Measurements from ENCODE around the gene LIMS2.

The LIMS2 gene

GRCh38 chr2:127670957-127671290, 4.4 kb downstream of the LIMS2 start:
- Mint-ChIP-seq H3K9me3 (no peaks in the 10 kb centered on the region), H3K4me3 (no peak overlapping the region), H3K4me1 (peaks cover 6% of the 10 kb centered on the region), H3K27me3 (peaks cover 79% of the 10 kb centered on the region), H3K27ac (no peak overlapping the region)
- DNase-seq (no peak), ATAC-seq (no peak)

GRCh38 chr2:127670055-127670956, 5.0 kb downstream of the LIMS2 start:
- ATAC-seq (no peak), DNase-seq (peak in 1 of 2 donors; percentile 5)
- Mint-ChIP-seq H3K4me3 (no peak overlapping the region), H3K9me3 (no peaks in the 10 kb centered on the region), H3K27me3 (peaks cover 80% of the 10 kb centered on the region), H3K4me1 (peaks cover 6% of the 10 kb centered on the region), H3K27ac (no peak overlapping the region)

- DNase-seq: no peak
- Mint-ChIP-seq H3K27ac (no peak overlapping the region), H3K4me1 (peaks cover under 1% of the 10 kb centered on the region), H3K4me3 (no peak overlapping the region), H3K27me3 (peaks cover 85% of the 10 kb centered on the region), H3K9me3 (no peaks in the 10 kb centered on the region)
- ATAC-seq: no peak
Observed at GRCh38 chr2:127669056-127669455, 6.3 kb downstream of the LIMS2 start.

GRCh38 chr2:127665267-127665893, 9.9 kb downstream of the LIMS2 start:
- H3K4me1 Mint-ChIP-seq: peaks cover 7% of the 10 kb centered on the region
- H3K27ac Mint-ChIP-seq: no peak overlapping the region
- no peak for ATAC-seq
- no peak for DNase-seq
- H3K4me3 Mint-ChIP-seq: no peak overlapping the region
- H3K9me3 Mint-ChIP-seq: no peaks in the 10 kb centered on the region
- H3K27me3 Mint-ChIP-seq: peaks cover 81% of the 10 kb centered on the region

- DNase-seq (no peak), ATAC-seq (no peak)
- H3K9me3 Mint-ChIP-seq: no peaks in the 10 kb centered on the region
- H3K4me1 Mint-ChIP-seq: peaks cover 7% of the 10 kb centered on the region
- H3K27ac Mint-ChIP-seq: no peak overlapping the region
- H3K27me3 Mint-ChIP-seq: peaks cover 80% of the 10 kb centered on the region
- H3K4me3 Mint-ChIP-seq: no peak overlapping the region
Observed at GRCh38 chr2:127664895-127665225, 10.5 kb downstream of the LIMS2 start.

GRCh38 chr2:127664065-127664894, 11.1 kb downstream of the LIMS2 start:
- ATAC-seq (peak; percentile 33), DNase-seq (no peak)
- Mint-ChIP-seq H3K9me3 (no peaks in the 10 kb centered on the region), H3K4me3 (no peak overlapping the region), H3K4me1 (peaks cover 7% of the 10 kb centered on the region), H3K27ac (no peak overlapping the region), H3K27me3 (peaks cover 79% of the 10 kb centered on the region)

- peaks cover 72% of the 10 kb centered on the region for H3K27me3 Mint-ChIP-seq
Observed at GRCh38 chr2:127663566-127664064, 11.7 kb downstream of the LIMS2 start.

GRCh38 chr2:127662937-127663565, 12.3 kb downstream of the LIMS2 start:
- Mint-ChIP-seq H3K27me3 (peaks cover 72% of the 10 kb centered on the region), H3K4me3 (no peak overlapping the region), H3K4me1 (peaks cover 7% of the 10 kb centered on the region), H3K27ac (no peak overlapping the region), H3K9me3 (no peaks in the 10 kb centered on the region)
- ATAC-seq: no peak
- no peak for DNase-seq

More at GRCh38 chr2:127663566-127664064, 11.7 kb downstream of the LIMS2 start:
- Mint-ChIP-seq H3K4me3 (no peak overlapping the region), H3K9me3 (no peaks in the 10 kb centered on the region), H3K27ac (peak overlapping the region in 1 of 2 donors; percentile 79), H3K4me1 (peaks cover 7% of the 10 kb centered on the region)
- DNase-seq: no peak
- ATAC-seq: peak; percentile 29

- H3K4me1 Mint-ChIP-seq: peaks cover 7% of the 10 kb centered on the region
- peaks cover 62% of the 10 kb centered on the region for H3K27me3 Mint-ChIP-seq
Observed at GRCh38 chr2:127661949-127662510, 13.3 kb downstream of the LIMS2 start.

GRCh38 chr2:127661072-127661649, 14.2 kb downstream of the LIMS2 start:
- Mint-ChIP-seq H3K4me3 (no peak overlapping the region), H3K27me3 (peaks cover 54% of the 10 kb centered on the region), H3K9me3 (no peaks in the 10 kb centered on the region), H3K4me1 (peaks cover 7% of the 10 kb centered on the region), H3K27ac (no peak overlapping the region)
- no peak for DNase-seq
- no peak for ATAC-seq

More at GRCh38 chr2:127661949-127662510, 13.3 kb downstream of the LIMS2 start:
- Mint-ChIP-seq H3K9me3 (no peaks in the 10 kb centered on the region), H3K27ac (no peak overlapping the region), H3K4me3 (no peak overlapping the region)
- ATAC-seq (no peak), DNase-seq (no peak)

GRCh38 chr2:127660291-127660578, 15.1 kb downstream of the LIMS2 start:
- no peak overlapping the region for H3K4me3 Mint-ChIP-seq
- H3K27me3 Mint-ChIP-seq: peaks cover 45% of the 10 kb centered on the region
- ATAC-seq: no peak
- DNase-seq: no peak
- H3K27ac Mint-ChIP-seq: no peak overlapping the region
- peaks cover 7% of the 10 kb centered on the region for H3K4me1 Mint-ChIP-seq
- H3K9me3 Mint-ChIP-seq: no peaks in the 10 kb centered on the region

GRCh38 chr2:127659408-127660290, 15.7 kb downstream of the LIMS2 start:
- Mint-ChIP-seq H3K4me3 (no peak overlapping the region), H3K27me3 (peaks cover 39% of the 10 kb centered on the region), H3K9me3 (no peaks in the 10 kb centered on the region), H3K27ac (no peak overlapping the region), H3K4me1 (peaks cover 7% of the 10 kb centered on the region)
- DNase-seq (no peak), ATAC-seq (no peak)

GRCh38 chr2:127658641-127659407, 16.5 kb downstream of the LIMS2 start:
- Mint-ChIP-seq H3K4me1 (peaks cover 5% of the 10 kb centered on the region), H3K27me3 (peaks cover 30% of the 10 kb centered on the region), H3K27ac (no peak overlapping the region), H3K9me3 (no peaks in the 10 kb centered on the region), H3K4me3 (no peak overlapping the region)
- ATAC-seq: no peak
- no peak for DNase-seq
